Hepatocyte (in vitro differentiated cells): ENCODE results near the gene YIPF2. TPM values are rescaled to one million over a fixed set of nuclear protein-coding genes. Genes with fewer than 3 reads are reported as not detected.
A peak's percentile ranks its signal among the peaks of the same experiment; 100 is the strongest.

Experiments used
- DNase-seq: peaks from one replicate; pipeline ENCODE4 v3.0.0-alpha.2; 2016; ENCODE audit warnings: low spot score
- H2AFZ ChIP-seq: fragments of 200-600 bp; sonication (generic); 2 replicates; pipeline ENCODE4 v1.6.0; 2016; ENCODE audit warnings: antibody characterized with exemption, mild to moderate bottlenecking
- H3K27ac ChIP-seq: fragments of 200-600 bp; sonication (generic); 2 replicates; pipeline ENCODE4 v1.5.1; 2016; ENCODE audit warnings: mild to moderate bottlenecking
- H3K27me3 ChIP-seq: fragments of 200-600 bp; sonication (generic); 2 replicates; pipeline ENCODE4 v1.6.1; 2016
- H3K36me3 ChIP-seq: fragments of 200-600 bp; sonication (generic); replicated peaks from 2 replicates; pipeline ENCODE4 v1.5.1; 2016; ENCODE audit warnings: low read depth; ENCODE audit not compliant: insufficient read depth
- H3K4me1 ChIP-seq: fragments of 200-600 bp; sonication (generic); 2 replicates; pipeline ENCODE4 v1.5.1; 2016; ENCODE audit warnings: mild to moderate bottlenecking, moderate library complexity; ENCODE audit not compliant: insufficient read depth
- H3K4me2 ChIP-seq: fragments of 200-600 bp; sonication (generic); 2 replicates; pipeline ENCODE4 v1.6.0; 2016
- H3K4me3 ChIP-seq: fragments of 200-600 bp; sonication (generic); 2 replicates; pipeline ENCODE4 v1.5.1; 2016; ENCODE audit warnings: mild to moderate bottlenecking
- H3K79me2 ChIP-seq: fragments of 200-600 bp; sonication (generic); 2 replicates; pipeline ENCODE4 v1.6.0; 2017; ENCODE audit warnings: mild to moderate bottlenecking
- H3K9me2 ChIP-seq: fragments of 200-600 bp; sonication (generic); replicated peaks from 2 replicates; pipeline ENCODE4 v1.6.0; 2017; ENCODE audit warnings: mild to moderate bottlenecking; ENCODE audit not compliant: insufficient read depth
- H3K9me3 ChIP-seq: fragments of 200-600 bp; sonication (generic); 2 replicates; pipeline ENCODE4 v1.5.1; 2016; ENCODE audit warnings: low read depth, mild to moderate bottlenecking
- H4K20me1 ChIP-seq: fragments of 200-600 bp; sonication (generic); 2 replicates; pipeline ENCODE4 v1.6.0; 2016; ENCODE audit warnings: mild to moderate bottlenecking; ENCODE audit not compliant: insufficient read depth, poor library complexity, severe bottlenecking
- EZH2 ChIP-seq: fragments of 200-600 bp; sonication (generic); IDR thresholded peaks from 2 replicates; pipeline ENCODE4 v1.6.1; 2016; ENCODE audit warnings: antibody characterized with exemption, mild to moderate bottlenecking, borderline replicate concordance
- EZH2phosphoT487 ChIP-seq: fragments of 200-600 bp; sonication (generic); IDR thresholded peaks from one replicate; pipeline ENCODE4 v1.6.1; 2018; ENCODE audit warnings: antibody characterized with exemption, mild to moderate bottlenecking, low read depth, moderate library complexity; ENCODE audit not compliant: unreplicated experiment, severe bottlenecking
- WGBS: methylation state at CpG from one replicate; pipeline ENCODE4 v1.1.6; 2016; ENCODE audit warnings: low lambda C conversion rate; ENCODE audit errors: missing lambda C conversion rate; 5-methylcytosine and 5-hydroxymethylcytosine counted together
- polyA plus RNA-seq: library from polyadenylated mRNA; unstranded; fragments of >200 nt; fragmentation: Nextera tagmentation; extraction: Ambion mirVana; gene quantifications from 2 replicates; pipeline ENCODE4 v1.2.1, GENCODE V29; 2016
- total RNA-seq: library from RNA; depleted of rRNA; stranded (reverse); fragments of >200 nt; gene quantifications from 2 replicates; pipeline ENCODE4 v1.2.3, GENCODE V29; 2014
- TF ChIP-seq, protein P1 (sequence below): fragments of 200-600 bp; sonication (generic); IDR thresholded peaks from 2 replicates; pipeline ENCODE4 v1.5.1; 2016; ENCODE audit warnings: antibody characterized with exemption, mild to moderate bottlenecking; ENCODE audit not compliant: poor library complexity

The YIPF2 gene
- total and polyA plus RNA-seq, 2 experiments from 2014 or later: 80.3 to 115 TPM

DNA sequence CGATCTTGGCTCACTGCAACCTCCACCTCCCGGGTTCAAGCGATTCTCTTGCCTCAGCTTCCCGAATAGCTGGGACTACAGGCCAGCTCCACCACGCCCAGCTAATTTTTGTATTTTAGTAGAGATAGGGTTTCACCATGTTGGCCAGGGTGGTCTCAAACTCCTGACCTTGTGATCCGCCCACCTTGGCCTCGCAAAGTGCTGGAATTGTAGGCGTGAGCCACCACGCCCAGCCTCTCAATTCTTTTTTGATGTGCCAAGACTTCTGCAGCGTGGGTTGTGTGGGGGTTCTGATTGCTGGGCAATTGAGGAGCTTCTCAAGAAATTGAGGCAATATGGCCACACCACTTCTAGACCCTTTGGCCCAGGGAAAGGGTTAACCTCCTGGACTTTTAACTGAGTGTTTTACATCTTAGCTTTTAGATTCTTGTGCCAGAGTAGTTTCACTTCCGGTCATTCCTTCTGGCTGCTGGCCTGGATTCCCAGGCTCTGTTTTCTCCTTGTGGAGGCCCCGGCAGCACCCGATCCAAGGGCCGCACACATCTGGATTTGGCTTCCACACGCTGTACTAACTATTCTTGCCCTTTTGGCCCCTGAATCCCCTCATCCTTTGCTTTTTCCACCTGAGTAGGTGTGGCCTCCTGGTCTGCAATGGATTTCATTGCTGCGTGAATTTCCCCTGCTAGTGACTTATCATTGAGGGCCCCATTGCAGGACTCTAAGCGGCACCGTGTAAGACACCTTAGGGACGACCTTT is 47.1 kb upstream of the YIPF2 start:
- H3K4me3 ChIP-seq: no peak overlapping the region
- TF ChIP-seq EZH2 (no peak), EZH2phosphoT487 (no peak)
- TF ChIP-seq, protein P1, sequence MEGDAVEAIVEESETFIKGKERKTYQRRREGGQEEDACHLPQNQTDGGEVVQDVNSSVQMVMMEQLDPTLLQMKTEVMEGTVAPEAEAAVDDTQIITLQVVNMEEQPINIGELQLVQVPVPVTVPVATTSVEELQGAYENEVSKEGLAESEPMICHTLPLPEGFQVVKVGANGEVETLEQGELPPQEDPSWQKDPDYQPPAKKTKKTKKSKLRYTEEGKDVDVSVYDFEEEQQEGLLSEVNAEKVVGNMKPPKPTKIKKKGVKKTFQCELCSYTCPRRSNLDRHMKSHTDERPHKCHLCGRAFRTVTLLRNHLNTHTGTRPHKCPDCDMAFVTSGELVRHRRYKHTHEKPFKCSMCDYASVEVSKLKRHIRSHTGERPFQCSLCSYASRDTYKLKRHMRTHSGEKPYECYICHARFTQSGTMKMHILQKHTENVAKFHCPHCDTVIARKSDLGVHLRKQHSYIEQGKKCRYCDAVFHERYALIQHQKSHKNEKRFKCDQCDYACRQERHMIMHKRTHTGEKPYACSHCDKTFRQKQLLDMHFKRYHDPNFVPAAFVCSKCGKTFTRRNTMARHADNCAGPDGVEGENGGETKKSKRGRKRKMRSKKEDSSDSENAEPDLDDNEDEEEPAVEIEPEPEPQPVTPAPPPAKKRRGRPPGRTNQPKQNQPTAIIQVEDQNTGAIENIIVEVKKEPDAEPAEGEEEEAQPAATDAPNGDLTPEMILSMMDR: no peak
- no peaks in the 10 kb centered on the region for H3K36me3 ChIP-seq
- peak; percentile 47 for DNase-seq
- H3K4me1 ChIP-seq: peaks cover 22% of the 10 kb centered on the region
- H2AFZ ChIP-seq: no peak overlapping the region
- no peaks in the 10 kb centered on the region for H3K9me2 ChIP-seq
- peak overlapping the region; percentile 84 for H3K27ac ChIP-seq
- H3K27me3 ChIP-seq: no peaks in the 10 kb centered on the region
- 68% methylated on average over 19 of the region's 19 CpGs for WGBS
- H3K4me2 ChIP-seq: peak overlapping the region; percentile 52
- H4K20me1 ChIP-seq: peaks cover 57% of the 10 kb centered on the region
- peaks cover 96% of the 10 kb centered on the region for H3K79me2 ChIP-seq
- H3K9me3 ChIP-seq: no peaks in the 10 kb centered on the region

DNA sequence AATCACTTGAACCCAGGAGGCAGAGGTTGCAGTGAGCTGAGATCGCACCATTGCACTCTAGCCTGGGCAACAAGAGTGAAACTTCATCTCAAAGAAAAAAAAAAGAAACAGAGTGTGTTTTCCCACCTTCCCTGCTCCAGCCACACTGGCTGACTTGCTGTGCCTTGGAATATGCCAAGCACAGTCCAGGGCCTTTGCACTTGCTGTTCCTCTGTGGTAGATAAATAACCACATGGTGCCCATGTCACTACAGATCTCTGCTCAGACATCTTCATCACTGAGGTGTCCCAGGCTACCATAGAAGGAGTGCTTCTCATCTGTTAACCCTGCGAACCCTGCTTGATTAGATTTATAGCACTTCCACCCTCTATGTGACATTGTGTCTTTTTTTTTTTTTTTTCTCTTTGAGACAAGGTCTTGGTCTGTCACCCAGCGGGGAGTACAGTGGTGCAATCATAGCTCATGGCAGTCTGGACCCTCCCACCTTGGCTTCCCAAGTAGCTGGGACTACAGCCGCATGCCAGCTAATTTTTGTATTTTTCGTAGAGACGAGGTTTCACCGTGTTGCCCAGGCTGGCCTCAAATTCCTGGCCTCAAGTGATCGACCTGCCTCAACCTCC is 42.8 kb upstream of the YIPF2 start:
- no peaks in the 10 kb centered on the region for H3K9me2 ChIP-seq
- no peaks in the 10 kb centered on the region for H3K27me3 ChIP-seq
- TF ChIP-seq EZH2phosphoT487 (no peak), EZH2 (no peak)
- TF ChIP-seq, protein P1: no peak
- H4K20me1 ChIP-seq: peaks cover 60% of the 10 kb centered on the region
- no peak for DNase-seq
- WGBS: 95% methylated on average over 8 of the region's 8 CpGs
- peaks cover 95% of the 10 kb centered on the region for H3K79me2 ChIP-seq
- H2AFZ ChIP-seq: no peak overlapping the region
- H3K4me1 ChIP-seq: peaks cover 10% of the 10 kb centered on the region
- H3K27ac ChIP-seq: no peak overlapping the region
- no peak overlapping the region for H3K4me2 ChIP-seq
- no peaks in the 10 kb centered on the region for H3K9me3 ChIP-seq
- H3K4me3 ChIP-seq: no peak overlapping the region
- H3K36me3 ChIP-seq: no peaks in the 10 kb centered on the region

DNA sequence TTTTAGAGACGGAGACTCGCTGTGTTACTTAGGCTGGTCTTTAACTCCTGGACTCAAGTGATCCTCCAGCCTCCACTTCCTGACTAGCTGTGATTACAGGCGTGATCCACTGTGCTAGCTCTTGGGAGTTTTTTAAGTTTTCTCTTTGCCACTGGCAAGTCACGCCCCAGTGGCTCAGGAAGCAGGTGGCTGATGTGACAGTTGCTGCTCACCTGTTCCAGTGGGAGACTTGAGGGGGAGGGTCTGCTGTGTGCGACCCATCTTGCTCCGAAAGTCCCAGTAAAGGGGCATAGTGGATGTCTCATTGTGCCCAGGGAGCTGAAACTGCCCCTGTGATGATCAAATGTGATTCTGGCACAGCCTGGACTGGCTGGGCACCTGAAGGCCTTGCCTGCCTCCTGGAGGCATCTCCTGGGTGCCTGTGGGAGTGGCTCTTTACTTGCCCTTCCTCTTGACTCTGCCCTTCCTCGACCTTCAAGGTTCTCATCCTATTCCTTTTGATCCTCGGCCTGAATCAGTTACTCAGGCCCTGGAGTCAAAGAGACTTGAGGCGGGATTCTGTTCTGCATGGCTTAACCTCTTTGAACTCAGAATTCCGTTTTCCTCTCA is 40.2 kb upstream of the YIPF2 start:
- TF ChIP-seq, protein P1: no peak
- no peak for TF ChIP-seq EZH2
- TF ChIP-seq EZH2phosphoT487: no peak
- Histone ChIP-seq H2AFZ (no peak overlapping the region), H3K4me2 (no peak overlapping the region), H3K27ac (no peak overlapping the region), H3K4me3 (no peak overlapping the region), H3K4me1 (no peaks in the 10 kb centered on the region), H3K36me3 (no peaks in the 10 kb centered on the region), H3K9me3 (no peaks in the 10 kb centered on the region), H3K27me3 (no peaks in the 10 kb centered on the region), H3K9me2 (no peaks in the 10 kb centered on the region), H3K79me2 (peaks cover 97% of the 10 kb centered on the region), H4K20me1 (peaks cover 61% of the 10 kb centered on the region)
- DNase-seq: no peak
- 80% methylated on average over 10 of the region's 10 CpGs for WGBS
